MM.1S (cell line): ENCODE measurements around the gene MAML3.

Experiments used
- EZH2 ChIP-seq: fragments of 300-600 bp; sonication (generic); optimal IDR thresholded peaks from 2 replicates; pipeline ENCODE3; 2017; ENCODE audit warnings: low read depth, mild to moderate bottlenecking, antibody characterized with exemption, low read length, mixed read lengths
- TF ChIP-seq, protein P1 (sequence below): fragments of 300-600 bp; sonication (generic); IDR thresholded peaks from 2 replicates; pipeline ENCODE4 v1.5.1; 2016; ENCODE audit warnings: antibody characterized with exemption, low read length, mixed read lengths

DNA sequence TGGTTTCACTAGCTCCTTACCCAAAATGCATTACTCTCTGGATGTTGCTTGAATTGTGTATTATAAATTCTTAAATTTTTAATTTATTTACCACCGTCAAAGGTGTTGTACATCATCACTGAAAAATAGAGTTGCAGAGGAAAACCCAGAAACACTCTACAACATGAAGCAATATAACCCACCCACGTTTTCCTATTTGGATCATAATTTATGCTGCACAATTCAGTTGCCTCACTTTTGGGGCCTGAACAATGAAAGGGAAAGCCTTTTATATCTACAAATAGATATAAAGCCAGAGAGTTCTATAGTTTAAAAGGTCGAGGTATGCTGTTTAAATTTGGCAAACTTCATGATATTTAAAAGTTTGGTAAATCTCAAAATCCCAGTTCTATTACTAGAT is 372.9 kb downstream of the MAML3 start:
- TF ChIP-seq, protein P1, sequence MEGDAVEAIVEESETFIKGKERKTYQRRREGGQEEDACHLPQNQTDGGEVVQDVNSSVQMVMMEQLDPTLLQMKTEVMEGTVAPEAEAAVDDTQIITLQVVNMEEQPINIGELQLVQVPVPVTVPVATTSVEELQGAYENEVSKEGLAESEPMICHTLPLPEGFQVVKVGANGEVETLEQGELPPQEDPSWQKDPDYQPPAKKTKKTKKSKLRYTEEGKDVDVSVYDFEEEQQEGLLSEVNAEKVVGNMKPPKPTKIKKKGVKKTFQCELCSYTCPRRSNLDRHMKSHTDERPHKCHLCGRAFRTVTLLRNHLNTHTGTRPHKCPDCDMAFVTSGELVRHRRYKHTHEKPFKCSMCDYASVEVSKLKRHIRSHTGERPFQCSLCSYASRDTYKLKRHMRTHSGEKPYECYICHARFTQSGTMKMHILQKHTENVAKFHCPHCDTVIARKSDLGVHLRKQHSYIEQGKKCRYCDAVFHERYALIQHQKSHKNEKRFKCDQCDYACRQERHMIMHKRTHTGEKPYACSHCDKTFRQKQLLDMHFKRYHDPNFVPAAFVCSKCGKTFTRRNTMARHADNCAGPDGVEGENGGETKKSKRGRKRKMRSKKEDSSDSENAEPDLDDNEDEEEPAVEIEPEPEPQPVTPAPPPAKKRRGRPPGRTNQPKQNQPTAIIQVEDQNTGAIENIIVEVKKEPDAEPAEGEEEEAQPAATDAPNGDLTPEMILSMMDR = no peak
- no peak for TF ChIP-seq EZH2
